Bronchial epithelial cell (primary cell): ENCODE data around the gene HECW1. TPM values are rescaled to one million over a fixed set of nuclear protein-coding genes. Genes with fewer than 3 reads are reported as not detected.

Source experiments
- DNase-seq: peaks from one replicate; pipeline ENCODE4 v3.0.0-alpha.2; 2010; ENCODE audit warnings: low read depth
- FAIRE-seq: peaks from 2 replicates; lab custom pipeline; 2011; peaks lifted over from hg19 to GRCh38; lab: Jason Lieb, UNC
- H3K27me3 ChIP-seq: 2 replicates; pipeline ENCODE4 v1.5.1; 2011; ENCODE audit warnings: low read length; ENCODE audit not compliant: control insufficient read depth, insufficient read depth
- H3K36me3 ChIP-seq: 2 replicates; pipeline ENCODE4 v1.5.1; 2011; ENCODE audit warnings: low read length; ENCODE audit not compliant: control insufficient read depth, insufficient read depth
- H3K4me3 ChIP-seq: 2 replicates; pipeline ENCODE4 v1.5.1; 2011; ENCODE audit warnings: mild to moderate bottlenecking, low read depth, low read length, control low read depth
- CTCF ChIP-seq: IDR thresholded peaks from 2 replicates; pipeline ENCODE4 v1.5.1; 2011; ENCODE audit warnings: mild to moderate bottlenecking, moderate library complexity, low read length, control low read depth, inconsistent platforms; ENCODE audit not compliant: insufficient read depth, severe bottlenecking
- total RNA-seq: library from RNA; depleted of rRNA; stranded (reverse); fragments of >200 nt; gene quantifications from 2 replicates; pipeline ENCODE4 v1.2.1, GENCODE V29; 2014

The HECW1 gene
- total RNA-seq, 1 donor from 2014 or later: under 0.01 TPM

DNA sequence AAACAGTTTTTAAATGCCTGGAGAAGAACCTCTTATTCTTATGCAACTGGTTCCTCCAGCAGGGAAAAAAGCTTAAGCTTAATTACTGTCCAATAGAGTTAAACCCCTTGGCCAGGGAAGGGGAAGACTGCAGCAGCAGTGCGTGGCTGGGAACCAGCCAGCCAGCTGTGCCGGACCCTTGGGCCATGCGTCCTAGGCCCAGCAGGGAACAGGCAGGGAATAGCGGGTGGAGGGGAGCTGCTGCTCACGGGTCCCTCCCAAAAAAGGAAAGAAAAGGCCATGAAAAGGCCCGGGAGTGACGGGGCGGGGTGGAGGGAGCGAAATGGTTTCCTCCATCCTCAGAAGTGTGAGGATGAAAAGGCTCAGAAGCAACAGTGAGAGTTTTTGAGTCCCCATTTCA lies 35.2 kb upstream of the HECW1 start:
- no peak for TF ChIP-seq CTCF
- DNase-seq (no peak), FAIRE-seq (no peak)
- H3K4me3 ChIP-seq: no peak overlapping the region
- no peaks in the 10 kb centered on the region for H3K36me3 ChIP-seq
- no peaks in the 10 kb centered on the region for H3K27me3 ChIP-seq

DNA sequence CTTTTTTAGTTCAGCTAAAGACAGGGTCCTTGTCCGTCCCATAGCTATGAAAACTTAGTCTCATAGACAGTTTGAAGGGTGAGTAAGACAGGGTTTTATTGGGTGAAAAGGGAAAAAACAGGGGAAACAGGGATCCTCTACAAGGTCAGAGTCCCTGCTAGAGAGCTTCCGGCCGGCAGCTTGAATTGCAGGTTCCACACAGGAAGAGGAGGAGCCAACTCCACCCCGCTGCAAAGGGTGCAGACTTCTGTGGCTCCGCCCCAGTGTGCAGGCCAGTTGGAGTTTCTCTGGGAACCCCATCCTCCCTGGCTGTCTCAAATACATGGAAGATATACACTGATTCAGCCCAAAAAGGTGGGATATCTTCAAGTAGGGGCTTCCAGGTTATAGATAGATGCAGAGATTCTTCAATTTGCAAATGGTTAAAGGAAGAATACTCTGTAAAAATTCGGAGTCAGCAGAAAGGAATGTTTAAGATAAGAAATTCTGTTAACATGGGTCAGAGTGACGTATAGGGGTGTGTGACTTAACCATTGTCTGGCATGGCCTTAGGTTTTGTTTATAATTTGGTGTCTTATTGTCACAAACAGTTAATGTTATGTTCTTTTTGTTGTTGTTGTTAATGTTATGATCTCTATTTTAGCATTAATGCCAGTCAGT lies 34.6 kb upstream of the HECW1 start:
- DNase-seq (peak; percentile 21), FAIRE-seq (no peak)
- TF ChIP-seq CTCF: no peak
- no peak overlapping the region for H3K4me3 ChIP-seq
- no peaks in the 10 kb centered on the region for H3K36me3 ChIP-seq
- no peaks in the 10 kb centered on the region for H3K27me3 ChIP-seq

DNA sequence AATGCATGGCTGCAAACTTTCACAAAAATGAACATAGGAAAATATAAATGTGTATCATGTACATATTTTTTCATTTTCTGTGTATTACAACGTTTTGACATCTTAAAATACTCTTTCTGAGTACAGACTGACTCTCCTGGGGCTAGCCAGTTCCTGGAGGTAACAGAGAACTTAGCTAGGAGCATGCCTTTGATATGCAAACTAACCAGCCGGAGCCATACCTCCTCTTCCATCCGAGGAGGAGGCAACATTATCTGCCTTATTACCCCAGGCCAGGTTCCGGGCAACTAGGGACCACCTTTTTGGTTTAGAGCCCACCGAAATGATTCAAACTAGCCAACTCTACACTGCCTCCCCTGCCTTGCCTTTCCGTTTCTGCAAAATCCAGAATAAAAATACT lies 33.7 kb upstream of the HECW1 start:
- no peak for FAIRE-seq
- no peak for TF ChIP-seq CTCF
- H3K27me3 ChIP-seq: no peaks in the 10 kb centered on the region

DNA sequence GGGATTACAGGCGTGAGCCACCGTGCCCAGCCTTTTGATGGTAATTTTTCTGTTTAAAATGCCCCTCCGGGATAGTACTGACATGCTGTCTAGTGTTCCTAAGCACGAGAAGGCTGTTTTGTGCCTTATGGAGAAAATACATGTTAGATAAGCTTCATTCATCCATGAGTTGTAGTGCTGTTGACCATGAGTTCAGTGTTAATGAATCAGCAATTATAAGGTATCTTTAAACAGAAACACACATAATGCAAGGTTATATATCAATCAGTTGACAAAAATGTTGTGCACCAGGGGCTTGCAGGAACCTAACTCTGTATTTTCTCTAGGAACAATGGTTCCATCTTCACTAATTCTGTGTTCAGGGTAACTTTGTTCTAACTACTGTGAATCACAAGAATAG lies 30.8 kb upstream of the HECW1 start:
- FAIRE-seq (no peak), DNase-seq (no peak)
- H3K4me3 ChIP-seq: no peak overlapping the region
- no peaks in the 10 kb centered on the region for H3K27me3 ChIP-seq
- no peaks in the 10 kb centered on the region for H3K36me3 ChIP-seq
- no peak for TF ChIP-seq CTCF

More for the DNA sequence above, 33.7 kb upstream of the HECW1 start:
- no peak overlapping the region for H3K4me3 ChIP-seq
- DNase-seq: no peak
- no peaks in the 10 kb centered on the region for H3K36me3 ChIP-seq

DNA sequence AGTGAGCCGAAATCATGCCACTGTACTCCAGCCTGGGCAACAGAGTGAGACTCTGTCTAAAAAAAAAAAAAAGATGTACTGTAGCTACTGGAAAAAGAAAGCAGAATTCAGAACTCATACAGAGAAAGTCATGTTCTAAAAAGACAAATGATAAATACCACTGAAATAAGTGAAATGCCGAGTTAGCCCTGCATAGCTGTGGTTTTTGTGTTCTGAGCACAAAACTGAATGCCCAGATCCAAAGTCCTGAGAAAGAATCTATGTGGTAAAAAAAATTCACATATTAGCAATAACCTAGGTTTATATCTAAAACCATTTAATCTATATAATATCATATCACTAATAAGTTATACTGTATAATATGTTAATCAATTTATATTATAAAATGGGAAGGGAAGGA lies 29.3 kb upstream of the HECW1 start:
- DNase-seq (no peak), FAIRE-seq (no peak)
- no peak for TF ChIP-seq CTCF
- Histone ChIP-seq H3K4me3 (no peak overlapping the region), H3K36me3 (no peaks in the 10 kb centered on the region), H3K27me3 (no peaks in the 10 kb centered on the region)

DNA sequence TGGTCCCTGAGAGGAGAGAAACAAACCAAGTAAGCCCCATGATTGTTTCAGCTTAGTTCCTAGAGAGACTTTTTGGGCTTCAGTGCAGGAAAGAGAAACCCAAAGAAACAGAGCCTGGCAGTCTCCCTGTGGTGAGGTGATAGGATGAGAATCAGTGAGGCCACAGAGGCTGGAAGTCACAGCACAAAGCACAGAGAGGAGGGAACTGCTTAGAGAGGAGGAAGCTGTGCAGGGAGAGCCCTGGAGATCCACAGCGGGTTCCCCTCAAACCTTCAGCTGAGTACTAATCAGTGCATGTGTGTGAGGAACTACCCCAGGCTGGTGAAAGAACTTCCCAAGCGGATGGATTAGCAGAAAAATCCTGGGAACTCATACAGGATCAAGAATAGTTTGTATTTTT lies 27.4 kb upstream of the HECW1 start:
- FAIRE-seq (no peak), DNase-seq (no peak)
- TF ChIP-seq CTCF: no peak
- H3K4me3 ChIP-seq: no peak overlapping the region
- H3K27me3 ChIP-seq: no peaks in the 10 kb centered on the region
- no peaks in the 10 kb centered on the region for H3K36me3 ChIP-seq
